SK-N-SH treated with all-trans-retinoic acid at 6 μM for 48 hours (cell line): Measurements from ENCODE around the gene WFDC6.

Experiments
- ATAC-seq: fragments of 200-7000 bp; cut with Tn5 transposase; 3 replicates; pipeline ENCODE4 v1.9.1; 2020; ENCODE audit warnings: mild to moderate bottlenecking, moderate library complexity
- ARNTL ChIP-seq: fragments of 450-650 bp; formaldehyde crosslinking; IDR thresholded peaks from 2 replicates; pipeline ENCODE4 v1.5.0; 2020; ENCODE audit warnings: low read depth, mild to moderate bottlenecking, moderate library complexity, borderline replicate concordance
- BACH2 ChIP-seq: fragments of 250-450 bp; sonication (Bioruptor Pico); IDR thresholded peaks from 2 replicates; pipeline ENCODE4 v1.9.0; 2021; ENCODE audit warnings: mild to moderate bottlenecking, borderline replicate concordance
- CSDC2 ChIP-seq: fragments of 250-450 bp; sonication (Bioruptor Pico); IDR thresholded peaks from 2 replicates; pipeline ENCODE4 v1.5.0; 2020; ENCODE audit warnings: mild to moderate bottlenecking, moderate library complexity
- ESRRG ChIP-seq: fragments of 250-450 bp; sonication (Bioruptor Pico); IDR thresholded peaks from 2 replicates; pipeline ENCODE4 v1.6.1; 2021; ENCODE audit warnings: mild to moderate bottlenecking
- GLIS3 ChIP-seq: fragments of 250-450 bp; sonication (Bioruptor Pico); IDR thresholded peaks from 2 replicates; pipeline ENCODE4 v1.5.0; 2020; ENCODE audit warnings: mild to moderate bottlenecking, moderate library complexity
- ISL1 ChIP-seq: fragments of 250-450 bp; sonication (Bioruptor Pico); IDR thresholded peaks from 2 replicates; pipeline ENCODE4 v2.1.2; 2022; ENCODE audit warnings: mild to moderate bottlenecking, moderate library complexity
- OSR1 ChIP-seq: fragments of 250-450 bp; sonication (Bioruptor Pico); IDR thresholded peaks from 2 replicates; pipeline ENCODE4 v1.8.0; 2022; ENCODE audit warnings: moderate library complexity, mild to moderate bottlenecking, inconsistent platforms
- PPARA ChIP-seq: fragments of 250-450 bp; sonication (Bioruptor Pico); IDR thresholded peaks from 2 replicates; pipeline ENCODE4 v1.5.0; 2020; ENCODE audit warnings: mild to moderate bottlenecking, borderline replicate concordance
- RARB ChIP-seq: fragments of 250-450 bp; sonication (Bioruptor Pico); IDR thresholded peaks from 2 replicates; pipeline ENCODE4 v1.8.0; 2021; ENCODE audit warnings: mild to moderate bottlenecking, moderate library complexity
- SNAI2 ChIP-seq: fragments of 250-450 bp; sonication (Bioruptor Pico); IDR thresholded peaks from 2 replicates; pipeline ENCODE4 v1.5.0; 2020; ENCODE audit warnings: mild to moderate bottlenecking, moderate library complexity
- TCF4 ChIP-seq: fragments of 250-450 bp; sonication (Bioruptor Pico); IDR thresholded peaks from 2 replicates; pipeline ENCODE4 v1.8.0; 2021; ENCODE audit warnings: mild to moderate bottlenecking, moderate library complexity, borderline replicate concordance
- TOX ChIP-seq: fragments of 250-450 bp; sonication (Bioruptor Pico); IDR thresholded peaks from 2 replicates; pipeline ENCODE4 v1.8.0; 2021; ENCODE audit warnings: mild to moderate bottlenecking, moderate library complexity, borderline replicate concordance
- ZC3H10 ChIP-seq: fragments of 250-450 bp; sonication (Bioruptor Pico); IDR thresholded peaks from 2 replicates; pipeline ENCODE4 v1.5.1; 2021; ENCODE audit warnings: mild to moderate bottlenecking, moderate library complexity
- ZFP3 ChIP-seq: fragments of 250-450 bp; sonication (Bioruptor Pico); IDR thresholded peaks from 2 replicates; pipeline ENCODE4 v1.5.0; 2020; ENCODE audit warnings: mild to moderate bottlenecking, moderate library complexity
- ZFP30 ChIP-seq: fragments of 450-650 bp; formaldehyde crosslinking; IDR thresholded peaks from 2 replicates; pipeline ENCODE4 v1.5.0; 2022; ENCODE audit warnings: mild to moderate bottlenecking, moderate library complexity
- ZNF565 ChIP-seq: fragments of 450-650 bp; formaldehyde crosslinking; conservative IDR thresholded peaks from 2 replicates; pipeline ENCODE4 v1.5.0; 2020; ENCODE audit warnings: low read depth, mild to moderate bottlenecking, moderate library complexity
- ZNF70 ChIP-seq: fragments of 450-650 bp; formaldehyde crosslinking; IDR thresholded peaks from 2 replicates; pipeline ENCODE4 v1.5.0; 2020; ENCODE audit warnings: mild to moderate bottlenecking, moderate library complexity
- ZNF8 ChIP-seq: fragments of 450-650 bp; formaldehyde crosslinking; IDR thresholded peaks from 2 replicates; pipeline ENCODE4 v1.5.0; 2020; ENCODE audit warnings: mild to moderate bottlenecking, moderate library complexity
- TF ChIP-seq, protein P1 (sequence below): fragments of 250-450 bp; sonication (Bioruptor Pico); IDR thresholded peaks from 2 replicates; pipeline ENCODE4 v1.8.0; 2021; ENCODE audit warnings: low read depth, mild to moderate bottlenecking, moderate library complexity, borderline replicate concordance
- TF ChIP-seq, protein P2 (sequence below): fragments of 250-450 bp; sonication (Bioruptor Pico); IDR thresholded peaks from 2 replicates; pipeline ENCODE4 v1.5.1; 2021; ENCODE audit warnings: mild to moderate bottlenecking, moderate library complexity
- TF ChIP-seq, protein P3 (sequence below): fragments of 250-450 bp; sonication (Bioruptor Pico); IDR thresholded peaks from 2 replicates; pipeline ENCODE4 v1.8.0; 2020; ENCODE audit warnings: mild to moderate bottlenecking, moderate library complexity, borderline replicate concordance
- TF ChIP-seq, protein P4 (sequence below): fragments of 250-450 bp; sonication (Bioruptor Pico); IDR thresholded peaks from 2 replicates; pipeline ENCODE4 v1.5.1; 2020; ENCODE audit warnings: low read depth, mild to moderate bottlenecking, moderate library complexity

WFDC6 gene

DNA sequence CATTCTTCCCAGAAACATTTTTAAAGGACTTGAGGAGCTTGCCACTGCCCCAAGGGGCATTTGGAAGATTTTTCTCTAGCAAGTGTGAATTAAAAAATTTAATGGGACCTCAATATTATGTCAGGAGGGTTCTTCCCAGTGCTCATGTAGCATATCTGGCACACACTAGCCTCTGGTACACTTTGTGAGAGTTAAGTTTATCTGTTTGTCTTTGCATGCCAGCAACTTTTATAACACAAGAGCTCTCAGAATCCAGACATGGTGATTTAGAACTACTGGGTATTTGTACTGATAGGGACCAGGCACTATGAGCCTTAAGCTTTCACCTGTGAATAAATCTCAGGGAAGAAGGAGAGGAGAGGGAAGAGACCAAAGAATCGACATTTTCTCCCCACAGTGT, 36.7 kb downstream of the WFDC6 start:
- no peak for TF ChIP-seq RARB (CRISPR knock-in tag)
- no peak for TF ChIP-seq GLIS3
- no peak for TF ChIP-seq TOX (CRISPR knock-in tag)
- no peak for TF ChIP-seq SNAI2 (CRISPR knock-in tag)
- TF ChIP-seq ESRRG (CRISPR knock-in tag): no peak
- no peak for TF ChIP-seq ZFP30 (CRISPR knock-in tag)
- TF ChIP-seq, protein P1, sequence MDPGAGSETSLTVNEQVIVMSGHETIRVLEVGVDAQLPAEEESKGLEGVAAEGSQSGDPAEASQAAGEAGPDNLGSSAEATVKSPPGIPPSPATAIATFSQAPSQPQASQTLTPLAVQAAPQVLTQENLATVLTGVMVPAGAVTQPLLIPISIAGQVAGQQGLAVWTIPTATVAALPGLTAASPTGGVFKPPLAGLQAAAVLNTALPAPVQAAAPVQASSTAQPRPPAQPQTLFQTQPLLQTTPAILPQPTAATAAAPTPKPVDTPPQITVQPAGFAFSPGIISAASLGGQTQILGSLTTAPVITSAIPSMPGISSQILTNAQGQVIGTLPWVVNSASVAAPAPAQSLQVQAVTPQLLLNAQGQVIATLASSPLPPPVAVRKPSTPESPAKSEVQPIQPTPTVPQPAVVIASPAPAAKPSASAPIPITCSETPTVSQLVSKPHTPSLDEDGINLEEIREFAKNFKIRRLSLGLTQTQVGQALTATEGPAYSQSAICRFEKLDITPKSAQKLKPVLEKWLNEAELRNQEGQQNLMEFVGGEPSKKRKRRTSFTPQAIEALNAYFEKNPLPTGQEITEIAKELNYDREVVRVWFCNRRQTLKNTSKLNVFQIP (CRISPR knock-in tag): no peak
- TF ChIP-seq ARNTL (CRISPR knock-in tag): no peak
- ATAC-seq: no peak

DNA sequence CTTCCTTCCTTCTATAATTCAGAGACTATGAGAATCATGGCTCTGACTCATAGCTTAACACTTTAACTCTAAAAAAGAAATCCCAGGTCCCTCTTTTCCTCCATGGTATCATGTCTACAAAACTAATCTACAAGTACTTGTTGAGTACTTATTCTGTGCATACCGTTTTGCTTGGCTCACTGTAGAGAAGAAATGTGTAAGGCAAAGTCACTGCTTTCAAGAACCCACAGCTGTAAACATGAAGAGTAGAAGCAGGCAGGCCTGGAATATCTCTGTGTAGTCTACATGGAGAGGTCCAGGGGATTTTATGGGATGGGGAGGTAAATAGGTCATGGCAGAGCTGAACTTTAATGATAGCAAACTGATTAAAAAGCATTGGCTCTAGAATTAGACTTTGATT, 37.7 kb downstream of the WFDC6 start:
- TF ChIP-seq PPARA (CRISPR knock-in tag): no peak
- no peak for TF ChIP-seq ZNF565
- TF ChIP-seq, protein P1 (CRISPR knock-in tag): no peak
- TF ChIP-seq SNAI2 (CRISPR knock-in tag): no peak
- TF ChIP-seq CSDC2 (CRISPR knock-in tag): no peak
- TF ChIP-seq ZFP30 (CRISPR knock-in tag): no peak
- TF ChIP-seq, protein P2, sequence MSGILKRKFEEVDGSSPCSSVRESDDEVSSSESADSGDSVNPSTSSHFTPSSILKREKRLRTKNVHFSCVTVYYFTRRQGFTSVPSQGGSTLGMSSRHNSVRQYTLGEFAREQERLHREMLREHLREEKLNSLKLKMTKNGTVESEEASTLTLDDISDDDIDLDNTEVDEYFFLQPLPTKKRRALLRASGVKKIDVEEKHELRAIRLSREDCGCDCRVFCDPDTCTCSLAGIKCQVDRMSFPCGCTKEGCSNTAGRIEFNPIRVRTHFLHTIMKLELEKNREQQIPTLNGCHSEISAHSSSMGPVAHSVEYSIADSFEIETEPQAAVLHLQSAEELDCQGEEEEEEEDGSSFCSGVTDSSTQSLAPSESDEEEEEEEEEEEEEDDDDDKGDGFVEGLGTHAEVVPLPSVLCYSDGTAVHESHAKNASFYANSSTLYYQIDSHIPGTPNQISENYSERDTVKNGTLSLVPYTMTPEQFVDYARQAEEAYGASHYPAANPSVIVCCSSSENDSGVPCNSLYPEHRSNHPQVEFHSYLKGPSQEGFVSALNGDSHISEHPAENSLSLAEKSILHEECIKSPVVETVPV (CRISPR knock-in tag): no peak
- TF ChIP-seq, protein P3, sequence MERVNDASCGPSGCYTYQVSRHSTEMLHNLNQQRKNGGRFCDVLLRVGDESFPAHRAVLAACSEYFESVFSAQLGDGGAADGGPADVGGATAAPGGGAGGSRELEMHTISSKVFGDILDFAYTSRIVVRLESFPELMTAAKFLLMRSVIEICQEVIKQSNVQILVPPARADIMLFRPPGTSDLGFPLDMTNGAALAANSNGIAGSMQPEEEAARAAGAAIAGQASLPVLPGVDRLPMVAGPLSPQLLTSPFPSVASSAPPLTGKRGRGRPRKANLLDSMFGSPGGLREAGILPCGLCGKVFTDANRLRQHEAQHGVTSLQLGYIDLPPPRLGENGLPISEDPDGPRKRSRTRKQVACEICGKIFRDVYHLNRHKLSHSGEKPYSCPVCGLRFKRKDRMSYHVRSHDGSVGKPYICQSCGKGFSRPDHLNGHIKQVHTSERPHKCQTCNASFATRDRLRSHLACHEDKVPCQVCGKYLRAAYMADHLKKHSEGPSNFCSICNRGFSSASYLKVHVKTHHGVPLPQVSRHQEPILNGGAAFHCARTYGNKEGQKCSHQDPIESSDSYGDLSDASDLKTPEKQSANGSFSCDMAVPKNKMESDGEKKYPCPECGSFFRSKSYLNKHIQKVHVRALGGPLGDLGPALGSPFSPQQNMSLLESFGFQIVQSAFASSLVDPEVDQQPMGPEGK (CRISPR knock-in tag): no peak
- no peak for TF ChIP-seq GLIS3
- no peak for TF ChIP-seq ISL1 (CRISPR knock-in tag)
- TF ChIP-seq TCF4 (CRISPR knock-in tag): no peak
- TF ChIP-seq, protein P4, sequence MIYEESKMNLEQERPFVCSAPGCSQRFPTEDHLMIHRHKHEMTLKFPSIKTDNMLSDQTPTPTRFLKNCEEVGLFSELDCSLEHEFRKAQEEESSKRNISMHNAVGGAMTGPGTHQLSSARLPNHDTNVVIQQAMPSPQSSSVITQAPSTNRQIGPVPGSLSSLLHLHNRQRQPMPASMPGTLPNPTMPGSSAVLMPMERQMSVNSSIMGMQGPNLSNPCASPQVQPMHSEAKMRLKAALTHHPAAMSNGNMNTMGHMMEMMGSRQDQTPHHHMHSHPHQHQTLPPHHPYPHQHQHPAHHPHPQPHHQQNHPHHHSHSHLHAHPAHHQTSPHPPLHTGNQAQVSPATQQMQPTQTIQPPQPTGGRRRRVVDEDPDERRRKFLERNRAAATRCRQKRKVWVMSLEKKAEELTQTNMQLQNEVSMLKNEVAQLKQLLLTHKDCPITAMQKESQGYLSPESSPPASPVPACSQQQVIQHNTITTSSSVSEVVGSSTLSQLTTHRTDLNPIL (CRISPR knock-in tag): no peak
- TF ChIP-seq OSR1 (CRISPR knock-in tag): no peak
- no peak for TF ChIP-seq TOX (CRISPR knock-in tag)
- no peak for TF ChIP-seq BACH2 (CRISPR knock-in tag)
- no peak for TF ChIP-seq ZNF8 (CRISPR knock-in tag)
- no peak for TF ChIP-seq RARB (CRISPR knock-in tag)
- TF ChIP-seq ZNF70: no peak
- no peak for TF ChIP-seq ZFP3 (CRISPR knock-in tag)
- TF ChIP-seq, all 23 proteins: peak for 0
- ATAC-seq: no peak

DNA sequence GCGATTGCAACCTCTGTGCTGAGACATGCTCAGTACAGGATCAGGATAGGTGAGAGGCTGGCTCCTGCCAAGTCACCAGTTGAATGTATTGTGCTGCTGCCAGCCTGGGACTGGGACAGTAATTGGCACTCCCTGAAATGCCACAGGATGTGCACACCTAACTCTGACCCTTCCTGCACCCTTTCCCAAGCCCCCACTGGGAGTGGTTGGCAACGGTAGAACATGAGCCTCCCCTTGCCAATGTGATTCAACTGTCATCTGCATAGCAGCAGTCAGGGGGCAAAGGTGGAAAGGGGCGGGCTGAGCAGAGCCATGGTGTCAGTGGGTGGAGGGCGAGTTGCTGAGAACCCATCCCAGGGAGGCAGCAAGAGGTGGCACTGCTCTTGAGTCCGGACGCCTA, 39.3 kb downstream of the WFDC6 start:
- ATAC-seq: no peak

More for the DNA sequence above, 39.3 kb downstream of the WFDC6 start:
- TF ChIP-seq, protein P4 (CRISPR knock-in tag): no peak
- TF ChIP-seq SNAI2 (CRISPR knock-in tag) (no peak), ZC3H10 (CRISPR knock-in tag) (no peak), ZFP30 (CRISPR knock-in tag) (no peak), ZNF70 (no peak), ZFP3 (CRISPR knock-in tag) (no peak)
- TF ChIP-seq, protein P2 (CRISPR knock-in tag): no peak
- TF ChIP-seq, protein P3 (CRISPR knock-in tag): no peak
- TF ChIP-seq, all 23 proteins: peak for 0
